Activated T-cell treated with anti-CD3 and anti-CD28 coated beads, Interleukin-2, amount 50 U/mL, for 24 hours (primary cell): Measurements from ENCODE around the gene RNF212B.
"Not testable (repeated sequence)": the region's sequence is repeated elsewhere in the genome, so short reads cannot be mapped to it uniquely, and the experiment has no call there.

Experiments used
- DNase-seq: peaks from one replicate; pipeline ENCODE4 v3.0.0-alpha.2; 2020
- H3K27ac Mint-ChIP-seq: 2 replicates; pipeline ENCODE4 v1.8.0; 2020; ENCODE audit warnings: mild to moderate bottlenecking, mixed read lengths
- H3K27me3 Mint-ChIP-seq: 2 replicates; pipeline ENCODE4 v1.8.0; 2020; ENCODE audit warnings: mixed read lengths
- H3K36me3 Mint-ChIP-seq: 2 replicates; pipeline ENCODE4 v1.8.0; 2020; ENCODE audit warnings: low read depth, mixed read lengths
- H3K4me1 Mint-ChIP-seq: 2 replicates; pipeline ENCODE4 v1.8.0; 2020; ENCODE audit warnings: low read depth, mixed read lengths
- H3K4me3 Mint-ChIP-seq: 2 replicates; pipeline ENCODE4 v1.8.0; 2020; ENCODE audit warnings: mild to moderate bottlenecking, moderate library complexity, mixed read lengths
- H3K9me3 Mint-ChIP-seq: 2 replicates; pipeline ENCODE4 v1.8.0; 2020; ENCODE audit warnings: mixed read lengths

The RNF212B gene

GRCh38 chr14:23224958-23225357, 12.8 kb upstream of the RNF212B start:
- not testable (repeated sequence) for H3K4me1 Mint-ChIP-seq, DNase-seq, H3K4me3 Mint-ChIP-seq, H3K9me3 Mint-ChIP-seq, H3K27ac Mint-ChIP-seq, H3K36me3 Mint-ChIP-seq
- H3K27me3 Mint-ChIP-seq, result peaks cover 29% of the 10 kb centered on the region

- DNase-seq, result no peak
- H3K4me1 Mint-ChIP-seq, result peaks cover 3% of the 10 kb centered on the region
- H3K9me3 Mint-ChIP-seq, result no peaks in the 10 kb centered on the region
- H3K27ac Mint-ChIP-seq, result no peak overlapping the region
- no peak overlapping the region for H3K4me3 Mint-ChIP-seq
- H3K36me3 Mint-ChIP-seq, result no peaks in the 10 kb centered on the region
- peaks cover 18% of the 10 kb centered on the region for H3K27me3 Mint-ChIP-seq
These were observed 10.2 kb upstream of the RNF212B start for GRCh38 chr14:23227566-23227965.

- H3K27me3 Mint-ChIP-seq, result peaks cover 14% of the 10 kb centered on the region
- H3K4me3 Mint-ChIP-seq, result no peak overlapping the region
- peaks cover 3% of the 10 kb centered on the region for H3K4me1 Mint-ChIP-seq
- no peak for DNase-seq
- no peak overlapping the region for H3K27ac Mint-ChIP-seq
- H3K9me3 Mint-ChIP-seq, result no peaks in the 10 kb centered on the region
- no peaks in the 10 kb centered on the region for H3K36me3 Mint-ChIP-seq
These were observed 8.9 kb upstream of the RNF212B start for GRCh38 chr14:23228812-23229211.

DNA sequence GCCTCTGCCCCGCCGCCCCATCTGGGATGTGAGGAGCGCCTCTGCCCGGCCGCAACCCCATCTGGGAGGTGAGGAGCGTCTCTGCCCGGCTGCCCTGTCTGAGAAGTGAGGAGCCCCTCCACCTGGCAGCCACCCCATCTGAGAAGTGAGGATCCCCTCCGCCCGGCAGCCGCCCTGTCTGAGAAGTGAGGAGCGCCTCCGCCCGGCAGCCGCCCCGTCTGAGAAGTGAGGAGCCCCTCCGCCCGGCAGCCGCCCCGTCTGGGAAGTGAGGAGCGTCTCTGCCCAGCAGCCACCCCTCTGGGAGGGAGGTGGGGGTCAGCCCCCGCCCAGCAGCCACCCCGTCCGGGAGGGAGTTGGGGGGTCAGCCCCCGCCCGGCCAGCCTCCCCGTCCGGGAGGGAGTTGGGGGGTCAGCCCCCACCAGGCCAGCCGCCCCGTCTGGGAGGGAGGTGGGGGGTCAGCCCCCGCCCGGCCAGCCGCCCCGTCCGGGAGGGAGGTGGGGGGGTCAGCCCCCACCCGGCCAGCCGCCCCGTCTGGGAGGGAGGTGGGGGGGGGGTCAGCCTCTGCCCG, 5.4 kb upstream of the RNF212B start:
- not testable (repeated sequence) for H3K9me3 Mint-ChIP-seq, DNase-seq, H3K36me3 Mint-ChIP-seq, H3K27me3 Mint-ChIP-seq, H3K27ac Mint-ChIP-seq, H3K4me1 Mint-ChIP-seq, H3K4me3 Mint-ChIP-seq

- Mint-ChIP-seq H3K9me3 (no peaks in the 10 kb centered on the region), H3K4me1 (peaks cover 9% of the 10 kb centered on the region), H3K4me3 (no peak overlapping the region), H3K27me3 (peaks cover 26% of the 10 kb centered on the region), H3K36me3 (no peaks in the 10 kb centered on the region), H3K27ac (no peak overlapping the region)
- DNase-seq, result no peak
These were observed 2.9 kb downstream of the RNF212B start for GRCh38 chr14:23240661-23241060.

DNA sequence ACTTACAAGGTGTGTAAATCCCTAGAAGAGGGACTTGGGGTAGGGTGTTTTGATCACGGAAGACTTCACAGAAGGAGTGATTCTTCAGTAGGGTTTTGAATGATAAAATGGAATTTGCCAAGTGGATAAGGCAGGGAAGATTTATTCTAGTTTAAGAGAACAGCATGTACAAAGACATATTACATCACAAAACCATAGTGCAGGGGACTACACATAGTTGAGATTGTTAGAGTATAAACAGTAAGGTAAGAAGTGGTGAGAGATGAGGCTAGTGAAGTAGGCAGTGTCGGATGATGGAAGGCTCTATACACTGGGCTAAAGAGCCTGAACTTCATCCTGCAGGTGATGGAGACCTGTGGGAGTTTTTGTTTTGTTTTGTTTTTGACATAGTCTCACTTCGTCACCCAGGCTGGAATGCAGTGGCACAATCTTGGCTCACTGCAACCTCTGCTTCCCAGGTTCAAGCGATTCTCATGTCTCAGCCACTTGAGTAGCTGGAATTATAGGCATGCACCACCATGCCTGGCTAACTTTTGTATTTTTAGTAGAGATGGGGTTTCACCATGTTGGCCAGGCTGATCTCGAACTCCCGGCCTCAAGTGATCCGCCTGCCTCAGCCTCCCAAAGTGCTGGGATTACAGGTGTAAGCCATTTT, 3.5 kb downstream of the RNF212B start:
- not testable (repeated sequence) for H3K9me3 Mint-ChIP-seq, H3K4me1 Mint-ChIP-seq, DNase-seq, H3K36me3 Mint-ChIP-seq, H3K27ac Mint-ChIP-seq, H3K4me3 Mint-ChIP-seq
- H3K27me3 Mint-ChIP-seq, result peaks cover 26% of the 10 kb centered on the region

DNA sequence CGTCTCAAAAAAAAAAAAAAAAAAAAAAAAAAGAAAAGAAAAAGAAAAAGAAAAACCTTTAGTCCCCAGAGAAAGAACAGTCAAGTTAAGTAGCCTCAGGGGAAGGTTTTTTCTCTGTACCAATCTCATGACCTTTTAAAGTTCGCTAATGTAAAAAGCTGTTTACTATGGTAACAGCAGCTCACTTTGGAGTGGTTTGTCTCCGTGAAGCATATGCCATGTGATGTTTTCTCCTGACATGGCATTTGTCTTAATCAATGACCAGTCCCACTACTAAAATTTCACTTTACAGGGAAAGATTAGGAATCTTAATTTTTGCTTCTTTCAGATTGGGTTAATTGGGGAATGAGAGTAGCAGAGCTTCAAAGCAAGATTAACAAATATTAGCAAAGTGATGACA, 4.3 kb downstream of the RNF212B start:
- Mint-ChIP-seq H3K4me3 (no peak overlapping the region), H3K36me3 (no peaks in the 10 kb centered on the region), H3K27me3 (peaks cover 24% of the 10 kb centered on the region), H3K9me3 (no peaks in the 10 kb centered on the region), H3K4me1 (peaks cover 9% of the 10 kb centered on the region), H3K27ac (no peak overlapping the region)
- no peak for DNase-seq

DNA sequence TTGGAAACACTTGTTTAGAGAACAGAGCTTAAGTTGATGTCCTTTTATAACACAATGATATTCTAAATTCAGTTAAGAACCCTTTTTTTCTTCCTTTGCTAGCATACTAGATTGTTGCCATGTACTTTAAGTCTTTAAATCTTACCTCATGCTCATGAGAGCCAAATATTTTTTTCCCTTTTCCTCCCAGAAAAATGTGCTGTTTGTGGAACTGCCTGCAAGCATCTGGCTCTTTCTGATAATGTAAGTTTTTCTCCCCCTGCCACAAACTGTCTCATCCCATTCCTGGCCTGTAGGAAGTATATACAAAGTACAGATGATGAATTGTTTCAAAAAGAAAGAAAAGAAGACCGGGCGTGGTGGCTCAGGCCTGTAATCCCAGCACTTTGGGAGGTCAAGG, 5.3 kb downstream of the RNF212B start:
- H3K4me3 Mint-ChIP-seq, result no peak overlapping the region
- H3K36me3 Mint-ChIP-seq, result no peaks in the 10 kb centered on the region
- H3K4me1 Mint-ChIP-seq, result peaks cover 1% of the 10 kb centered on the region
- H3K9me3 Mint-ChIP-seq, result no peaks in the 10 kb centered on the region
- DNase-seq, result no peak
- H3K27ac Mint-ChIP-seq, result no peak overlapping the region
- H3K27me3 Mint-ChIP-seq, result peaks cover 17% of the 10 kb centered on the region

DNA sequence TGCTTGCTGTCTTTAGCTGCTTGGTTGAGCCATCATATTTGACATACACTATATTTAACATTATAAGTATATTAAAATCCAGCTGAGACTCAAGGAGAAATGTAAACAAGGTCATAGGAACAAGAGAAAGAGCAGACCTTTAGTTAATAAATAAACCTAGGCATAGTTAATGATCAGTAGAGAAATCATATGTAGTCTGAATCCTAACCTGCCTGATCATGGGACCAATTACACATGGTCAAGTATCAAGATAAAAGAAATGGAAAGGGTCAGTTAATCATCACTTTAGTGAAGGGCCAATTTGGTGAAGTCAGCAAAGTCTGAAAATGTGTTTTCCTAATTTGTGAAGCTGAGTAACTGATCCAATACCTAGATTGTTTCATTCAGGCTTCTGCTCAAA, 7.5 kb downstream of the RNF212B start:
- Mint-ChIP-seq H3K4me3 (no peak overlapping the region), H3K27ac (no peak overlapping the region), H3K9me3 (no peaks in the 10 kb centered on the region), H3K27me3 (peaks cover 17% of the 10 kb centered on the region), H3K4me1 (no peaks in the 10 kb centered on the region), H3K36me3 (no peaks in the 10 kb centered on the region)
- no peak for DNase-seq

DNA sequence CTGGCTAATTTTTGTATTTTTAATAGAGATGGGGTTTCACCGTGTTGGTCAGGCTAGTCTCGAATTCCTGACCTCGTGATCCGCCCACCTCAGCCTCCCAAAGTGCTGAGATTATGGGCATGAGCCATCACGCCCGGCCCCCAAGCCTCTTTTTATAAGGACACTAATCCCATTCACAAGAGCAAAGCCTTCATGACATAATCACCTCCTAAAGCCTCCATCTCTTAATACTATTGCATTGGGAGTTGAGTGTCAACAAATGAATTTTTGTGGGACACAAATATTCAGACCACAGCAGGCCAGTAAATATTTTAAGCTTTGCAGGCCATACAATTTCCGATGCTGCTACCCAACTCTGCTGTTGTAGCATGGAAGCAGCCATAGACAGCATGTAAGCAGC, 10.9 kb downstream of the RNF212B start:
- no peak for DNase-seq
- Mint-ChIP-seq H3K36me3 (no peaks in the 10 kb centered on the region), H3K4me3 (no peak overlapping the region), H3K4me1 (no peaks in the 10 kb centered on the region), H3K27me3 (peaks cover 22% of the 10 kb centered on the region), H3K9me3 (no peaks in the 10 kb centered on the region), H3K27ac (no peak overlapping the region)

- no peak overlapping the region for H3K4me3 Mint-ChIP-seq
- peaks cover 22% of the 10 kb centered on the region for H3K27me3 Mint-ChIP-seq
- no peak overlapping the region for H3K27ac Mint-ChIP-seq
- no peaks in the 10 kb centered on the region for H3K36me3 Mint-ChIP-seq
- H3K4me1 Mint-ChIP-seq, result no peaks in the 10 kb centered on the region
- DNase-seq, result no peak
- no peaks in the 10 kb centered on the region for H3K9me3 Mint-ChIP-seq
These were observed 12.1 kb downstream of the RNF212B start for GRCh38 chr14:23249824-23250223.

GRCh38 chr14:23252006-23252405, 14.3 kb downstream of the RNF212B start:
- Mint-ChIP-seq H3K27me3 (peaks cover 22% of the 10 kb centered on the region), H3K27ac (no peak overlapping the region), H3K4me3 (no peak overlapping the region), H3K36me3 (no peaks in the 10 kb centered on the region), H3K4me1 (no peaks in the 10 kb centered on the region), H3K9me3 (no peaks in the 10 kb centered on the region)
- no peak for DNase-seq

DNA sequence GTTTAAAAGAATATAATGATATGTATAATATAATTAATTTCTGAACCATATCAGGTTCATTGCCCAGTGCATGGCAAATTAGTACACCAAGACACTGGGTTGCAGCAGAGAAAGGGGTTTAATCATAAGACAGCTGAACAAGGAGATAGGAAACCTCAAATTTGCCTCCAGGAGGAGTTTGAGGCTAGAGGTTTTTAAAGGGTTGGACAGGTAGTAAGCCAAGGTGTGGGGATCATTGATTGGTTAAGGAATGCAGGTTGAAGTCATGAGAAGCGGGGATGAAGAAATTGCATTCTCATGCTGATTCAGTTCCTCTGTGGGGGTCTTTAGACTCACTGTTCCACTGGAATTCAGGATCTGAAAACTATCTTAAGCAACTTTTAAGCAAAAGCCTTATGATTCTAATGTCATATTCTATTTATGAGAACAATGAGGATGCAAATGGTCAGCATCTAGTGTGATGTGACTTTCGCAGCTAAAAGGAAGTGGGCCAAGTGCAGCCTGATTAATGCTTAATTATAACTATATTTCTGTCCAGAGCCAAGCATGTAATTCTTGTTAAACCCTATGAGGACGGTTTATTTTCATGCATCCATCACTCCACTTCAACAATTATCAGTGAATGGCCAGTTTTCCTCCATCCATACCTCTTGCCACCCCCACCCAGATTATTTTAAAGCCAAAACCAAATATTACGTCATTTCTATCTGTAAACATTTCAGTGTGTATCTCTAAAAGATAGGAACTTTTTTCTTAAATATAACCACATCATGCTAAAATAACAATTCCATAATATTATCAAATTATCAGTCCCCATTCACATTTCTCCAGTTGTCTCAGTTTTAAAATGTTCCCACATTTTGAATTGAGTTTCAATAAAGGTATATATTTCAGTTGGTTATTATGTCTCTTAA, 14.9 kb downstream of the RNF212B start:
- Mint-ChIP-seq H3K27ac (no peak overlapping the region), H3K4me1 (no peaks in the 10 kb centered on the region), H3K9me3 (no peaks in the 10 kb centered on the region), H3K4me3 (no peak overlapping the region), H3K36me3 (no peaks in the 10 kb centered on the region), H3K27me3 (peaks cover 23% of the 10 kb centered on the region)
- no peak for DNase-seq

GRCh38 chr14:23258256-23258655, 20.5 kb downstream of the RNF212B start:
- H3K27me3 Mint-ChIP-seq, result peaks cover 32% of the 10 kb centered on the region
- H3K27ac Mint-ChIP-seq, result no peak overlapping the region
- no peaks in the 10 kb centered on the region for H3K9me3 Mint-ChIP-seq
- DNase-seq, result no peak
- no peak overlapping the region for H3K4me3 Mint-ChIP-seq
- no peaks in the 10 kb centered on the region for H3K4me1 Mint-ChIP-seq
- H3K36me3 Mint-ChIP-seq, result no peaks in the 10 kb centered on the region

DNA sequence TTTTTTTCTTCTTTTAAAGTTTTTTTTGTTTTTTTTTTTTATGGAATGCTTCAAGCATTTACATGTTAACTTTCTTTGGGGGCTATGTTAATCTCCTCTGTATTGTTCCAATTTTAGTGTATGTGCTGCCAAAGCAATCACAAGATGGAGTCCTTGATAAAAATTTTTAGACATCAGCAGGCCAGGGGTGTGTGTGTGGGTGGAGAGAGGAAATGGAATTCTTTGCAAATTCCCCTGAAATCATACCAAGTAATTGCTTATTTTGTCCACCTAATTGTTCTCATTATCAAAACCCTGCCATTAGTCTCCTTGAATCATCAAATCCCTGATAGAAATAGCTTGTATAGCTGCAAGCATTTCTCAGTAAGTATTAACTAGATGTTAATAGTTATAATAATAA, 21.7 kb downstream of the RNF212B start:
- no peak for DNase-seq
- Mint-ChIP-seq H3K27me3 (peaks cover 36% of the 10 kb centered on the region), H3K9me3 (no peaks in the 10 kb centered on the region), H3K4me3 (no peak overlapping the region), H3K36me3 (no peaks in the 10 kb centered on the region), H3K4me1 (no peaks in the 10 kb centered on the region), H3K27ac (no peak overlapping the region)
